Spleen (tissue), 13 donors: ENCODE measurements around the gene NPY5R. TPM values are rescaled to one million over a fixed set of nuclear protein-coding genes. Genes with fewer than 3 reads are reported as not detected.

Experiments
- DNase-seq: peaks from one replicate; pipeline ENCODE4 v3.0.0-alpha.2; 2020
- H3K27ac ChIP-seq, 8 donors: fragments of 200-600 bp; sonication (generic) in 7 of 8; 1 replicate in 4 of 8; 2 replicates in 4 of 8; pipeline versions ENCODE4 v1.5.0 to v1.8.0; 2016 to 2021; ENCODE audit warnings: inconsistent platforms in 4 of 8, mild to moderate bottlenecking in 4 of 8, moderate library complexity in 1 of 8
- H3K27me3 ChIP-seq, 7 donors: fragments of 200-600 bp; sonication (generic) in 6 of 7; replicated peaks in 1 of 7; 1 replicate in 4 of 7; 2 replicates in 3 of 7; pipeline versions ENCODE4 v1.5.0 to v1.8.0; 2016 to 2021; ENCODE audit warnings: inconsistent platforms in 3 of 7, mild to moderate bottlenecking in 1 of 7
- H3K36me3 ChIP-seq, 6 donors: fragments of 200-600 bp; sonication (generic) in 5 of 6; 1 replicate in 4 of 6; 2 replicates in 2 of 6; pipeline versions ENCODE4 v1.5.0 to v1.8.0; 2016 to 2021; ENCODE audit warnings: inconsistent platforms in 2 of 6
- H3K4me1 ChIP-seq, 6 donors: fragments of 200-600 bp; sonication (generic) in 5 of 6; 1 replicate in 3 of 6; 2 replicates in 3 of 6; pipeline versions ENCODE4 v1.5.0 to v1.8.0; 2016 to 2021; ENCODE audit warnings: inconsistent platforms in 3 of 6
- H3K4me3 ChIP-seq, 8 donors: fragments of 200-600 bp; sonication (generic) in 7 of 8; 1 replicate in 4 of 8; 2 replicates in 4 of 8; pipeline versions ENCODE4 v1.5.0 to v1.8.0; 2016 to 2021; ENCODE audit warnings: inconsistent platforms in 4 of 8, mild to moderate bottlenecking in 4 of 8, moderate library complexity in 2 of 8
- H3K9me3 ChIP-seq, 8 donors: fragments of 200-600 bp; sonication (generic) in 7 of 8; 1 replicate in 4 of 8; 2 replicates in 4 of 8; pipeline versions ENCODE4 v1.5.0 to v1.8.0; 2016 to 2021; ENCODE audit warnings: inconsistent platforms in 4 of 8
- POLR2A ChIP-seq, 3 donors: fragments of 450-650 bp; IDR thresholded peaks; one replicate each; pipeline ENCODE4 v1.5.1; 2017; ENCODE audit warnings: antibody characterized with exemption in 3 of 3, mild to moderate bottlenecking in 1 of 3
- POLR2AphosphoS5 ChIP-seq, 3 donors: sonication (generic); formaldehyde crosslinking; IDR thresholded peaks; one replicate each; pipeline ENCODE4 v1.5.1; 2017; ENCODE audit warnings: antibody characterized with exemption in 3 of 3
- WGBS, 5 donors: extraction: QIAGEN DNeasy Blood & Tissue Kit in 3 of 5; methylation state at CpG; one replicate each; pipeline versions ENCODE4 v1.1.5 to v1.1.7; 2013 to 2018; 5-methylcytosine and 5-hydroxymethylcytosine counted together
- intact Hi-C: fragments of 100-400 bp; cut with DNase I; formaldehyde crosslinking; loops from one replicate; pipeline ENCODE4 v1.15.0; 2023; ENCODE audit warnings: low total_unique reads
- long read RNA-seq, 2 donors: transcript quantifications; one replicate each; lab custom pipeline, GENCODE V29; 2026
- polyA plus RNA-seq, 3 donors: library from polyadenylated mRNA; stranded (reverse); fragments of 200-250 nt; gene quantifications; one replicate each; pipeline ENCODE4 v1.2.1, GENCODE V29; 2013
- total RNA-seq, 7 donors: library from RNA; depleted of rRNA in 3 of 7; stranded (reverse); fragments of >200 nt in 3 of 7; fragmentation: NEBNext Ultra II Directional in 4 of 7; extraction: Animal tissue kit (Norgen Biotek cat#: 25700) in 4 of 7; gene quantifications; one replicate each; pipeline versions ENCODE4 v1.1.0 to v1.2.1, GENCODE V29; 2016 to 2021
- TF ChIP-seq, protein P1 (sequence below), 11 experiments: fragments of 200-600 bp in 7 of 11; fragments of 450-650 bp in 4 of 11; sonication (generic) in 4 of 11; IDR thresholded peaks in 8 of 11; conservative IDR thresholded peaks in 3 of 11; 1 replicate in 7 of 11; 2 replicates in 4 of 11; pipeline versions ENCODE4 v1.4.0 to v1.8.0; 2016 to 2021; ENCODE audit warnings: antibody characterized with exemption in 11 of 11, inconsistent platforms in 4 of 11, mild to moderate bottlenecking in 1 of 11
- donor health status: healthy with polysubstance abuse.
- donor health status: DM: no; HTN: no; CAD: no; lungs with moderate emphysema.
- donor health status: DM: no; HTN: no; CAD: no.
- donor health status: Bipolar disorder and iron deficiency.
- donor health status: healthy.
- donor health status: DM: no; HTN: no; CAD: no.
- donor health status: DM: yes; HTN: yes; CAD: no.

NPY5R gene
- total RNA-seq, result 1 to 10 TPM; 3.6 to 8.4 (median 5.4) TPM
- 1 to 10 TPM in 2 of 3 donors, under 1 TPM in 1; 0.77 to 2.3 (median 1.3) TPM for polyA plus RNA-seq
- long read RNA-seq, donor 1, partial matches to known transcripts, result 0 of 1 reads
- long read RNA-seq, donor 1, other reads (novel, unspliced or antisense), result 0 of 1 reads
- long read RNA-seq, donor 2, transcript NPY5R-202 (1 exons, 1,418 nt), result major isoform, 5 of 7 reads
- long read RNA-seq, donor 2, partial matches to known transcripts, result 0 of 7 reads
- long read RNA-seq, donor 2, other reads (novel, unspliced or antisense), result 0 of 7 reads

GRCh38 chr4:163343604-163344146 is at the start of gene NPY5R:
Gene NPY5R (plus strand): TSS chr4:163343892. CDS start chr4:163350274, 6,382 bp downstream.
- Histone ChIP-seq H3K4me1 (peaks cover 0 to 19% (median 13%) of the 10 kb centered on the region in 6 donors), H3K9me3 (no peaks in the 10 kb centered on the region), H3K27me3 (peaks cover 0 to 63% (median 23%) of the 10 kb centered on the region in 7 donors), H3K36me3 (no peaks in the 10 kb centered on the region), H3K27ac (peak within 1 kb of the TSS; percentile 7 to 86 (median 80)), H3K4me3 (peak within 1 kb of the TSS; percentile 4 to 66 (median 34))
- intact Hi-C loops, result no loop called here
- 3 to 8% (median 3%) methylated on average over 22 to 55 of the region's 55 CpGs for WGBS, 5 donors
- TF ChIP-seq, protein P1, sequence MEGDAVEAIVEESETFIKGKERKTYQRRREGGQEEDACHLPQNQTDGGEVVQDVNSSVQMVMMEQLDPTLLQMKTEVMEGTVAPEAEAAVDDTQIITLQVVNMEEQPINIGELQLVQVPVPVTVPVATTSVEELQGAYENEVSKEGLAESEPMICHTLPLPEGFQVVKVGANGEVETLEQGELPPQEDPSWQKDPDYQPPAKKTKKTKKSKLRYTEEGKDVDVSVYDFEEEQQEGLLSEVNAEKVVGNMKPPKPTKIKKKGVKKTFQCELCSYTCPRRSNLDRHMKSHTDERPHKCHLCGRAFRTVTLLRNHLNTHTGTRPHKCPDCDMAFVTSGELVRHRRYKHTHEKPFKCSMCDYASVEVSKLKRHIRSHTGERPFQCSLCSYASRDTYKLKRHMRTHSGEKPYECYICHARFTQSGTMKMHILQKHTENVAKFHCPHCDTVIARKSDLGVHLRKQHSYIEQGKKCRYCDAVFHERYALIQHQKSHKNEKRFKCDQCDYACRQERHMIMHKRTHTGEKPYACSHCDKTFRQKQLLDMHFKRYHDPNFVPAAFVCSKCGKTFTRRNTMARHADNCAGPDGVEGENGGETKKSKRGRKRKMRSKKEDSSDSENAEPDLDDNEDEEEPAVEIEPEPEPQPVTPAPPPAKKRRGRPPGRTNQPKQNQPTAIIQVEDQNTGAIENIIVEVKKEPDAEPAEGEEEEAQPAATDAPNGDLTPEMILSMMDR (IDR thresholded peaks at IDR 0.05 in 8 of 11, conservative IDR thresholded peaks at IDR 0.05 in 3 of 11), result no peak
- TF ChIP-seq POLR2A (IDR thresholded peaks at IDR 0.05) (no peak), POLR2AphosphoS5 (IDR thresholded peaks at IDR 0.05) (peak in 1 of 3 donors; percentile 14)
- DNase-seq, result no peak

- Histone ChIP-seq H3K4me3 (no peak overlapping the region), H3K27me3 (peaks cover 0 to 2% (median 0%) of the 10 kb centered on the region in 7 donors), H3K9me3 (peaks cover 0 to 4% (median 0%) of the 10 kb centered on the region in 8 donors), H3K36me3 (no peaks in the 10 kb centered on the region), H3K27ac (no peak overlapping the region), H3K4me1 (no peaks in the 10 kb centered on the region)
- TF ChIP-seq, protein P1 (IDR thresholded peaks at IDR 0.05 in 8 of 11, conservative IDR thresholded peaks at IDR 0.05 in 3 of 11), result no peak
- TF ChIP-seq POLR2A (IDR thresholded peaks at IDR 0.05) (no peak), POLR2AphosphoS5 (IDR thresholded peaks at IDR 0.05) (no peak)
- WGBS, 5 donors, result 75 to 86% (median 81%) methylated on average over 3 of the region's 3 CpGs
- no peak for DNase-seq
- intact Hi-C loops, result no loop called here
Observed at GRCh38 chr4:163295138-163295537, 48.6 kb upstream of the NPY5R start.

GRCh38 chr4:163300445-163300844 is 43.2 kb upstream of the NPY5R start:
- TF ChIP-seq, protein P1 (IDR thresholded peaks at IDR 0.05 in 8 of 11, conservative IDR thresholded peaks at IDR 0.05 in 3 of 11), result no peak
- TF ChIP-seq POLR2AphosphoS5 (IDR thresholded peaks at IDR 0.05), result no peak
- TF ChIP-seq POLR2A (IDR thresholded peaks at IDR 0.05), result no peak
- intact Hi-C loops, result no loop called here
- Histone ChIP-seq H3K27me3 (no peaks in the 10 kb centered on the region), H3K36me3 (no peaks in the 10 kb centered on the region), H3K27ac (no peak overlapping the region), H3K4me3 (no peak overlapping the region), H3K4me1 (no peaks in the 10 kb centered on the region), H3K9me3 (peaks cover 0 to 4% (median 0%) of the 10 kb centered on the region in 8 donors)
- no peak for DNase-seq
- WGBS, 5 donors, result 57 to 79% (median 62%) methylated on average over 3 of the region's 3 CpGs

DNA sequence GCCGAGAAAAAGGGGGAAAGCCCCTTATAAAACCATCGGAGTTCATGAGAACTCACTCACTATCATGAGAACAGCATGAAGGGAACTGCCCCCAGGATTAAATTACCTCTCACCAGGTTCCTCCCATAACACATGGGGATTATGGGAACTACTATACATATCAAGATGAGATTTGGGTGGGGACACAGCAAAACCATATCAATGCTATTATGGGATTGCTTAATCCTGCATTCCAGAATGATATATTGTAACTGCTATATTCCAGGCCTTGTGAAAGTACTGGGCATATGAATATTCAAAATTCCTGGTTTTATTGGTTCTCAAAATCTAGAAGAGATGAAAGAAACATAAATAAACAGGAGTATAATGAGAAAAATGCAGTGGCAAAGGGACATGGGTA is 40.6 kb upstream of the NPY5R start:
- H3K27me3 ChIP-seq, result no peaks in the 10 kb centered on the region
- H3K4me1 ChIP-seq, result no peaks in the 10 kb centered on the region
- H3K9me3 ChIP-seq, result peaks cover 0 to 4% (median 0%) of the 10 kb centered on the region in 8 donors
- TF ChIP-seq POLR2AphosphoS5 (IDR thresholded peaks at IDR 0.05), result no peak
- TF ChIP-seq POLR2A (IDR thresholded peaks at IDR 0.05), result no peak
- TF ChIP-seq, protein P1 (IDR thresholded peaks at IDR 0.05 in 8 of 11, conservative IDR thresholded peaks at IDR 0.05 in 3 of 11), result no peak
- intact Hi-C loops, result no loop called here
- no peak overlapping the region for H3K4me3 ChIP-seq
- no peak for DNase-seq
- H3K36me3 ChIP-seq, result no peaks in the 10 kb centered on the region
- 88 to 98% (median 90%) methylated on average over 2 of the region's 2 CpGs for WGBS, 5 donors
- H3K27ac ChIP-seq, result no peak overlapping the region
